Suprapubic skin (tissue), 4 donors: ENCODE data around the gene C2. TPM values are rescaled to one million over a fixed set of nuclear protein-coding genes. Genes with fewer than 3 reads are reported as not detected.

Experiments used
- DNase-seq, 2 donors: peaks; one replicate each; pipeline ENCODE4 v3.0.0-alpha.2; 2019; ENCODE audit warnings: low spot score in 2 of 2
- H3K27ac ChIP-seq: fragments of 200-600 bp; sonication (generic); one replicate; pipeline ENCODE4 v1.5.1; 2019
- H3K27me3 ChIP-seq: fragments of 200-600 bp; sonication (generic); one replicate; pipeline ENCODE4 v1.5.1; 2019
- H3K36me3 ChIP-seq: fragments of 200-600 bp; sonication (generic); one replicate; pipeline ENCODE4 v1.5.1; 2019
- H3K4me1 ChIP-seq: fragments of 200-600 bp; sonication (generic); one replicate; pipeline ENCODE4 v1.5.1; 2019
- H3K4me3 ChIP-seq: fragments of 200-600 bp; sonication (generic); one replicate; pipeline ENCODE4 v1.5.1; 2019; ENCODE audit warnings: mild to moderate bottlenecking
- H3K9me3 ChIP-seq: fragments of 200-600 bp; sonication (generic); one replicate; pipeline ENCODE4 v1.5.1; 2019
- EP300 ChIP-seq: sonication (generic); formaldehyde crosslinking; IDR thresholded peaks from one replicate; pipeline ENCODE4 v1.6.1; 2017; ENCODE audit warnings: antibody characterized with exemption
- POLR2A ChIP-seq, 2 donors: fragments of 450-650 bp; IDR thresholded peaks; one replicate each; pipeline ENCODE4 v1.6.1; 2017; ENCODE audit warnings: antibody characterized with exemption in 2 of 2, mild to moderate bottlenecking in 2 of 2, moderate library complexity in 2 of 2
- POLR2AphosphoS5 ChIP-seq, 3 donors: sonication (generic); formaldehyde crosslinking; IDR thresholded peaks; one replicate each; pipeline ENCODE4 v1.6.1; 2017; ENCODE audit warnings: antibody characterized with exemption in 3 of 3
- WGBS: methylation state at CpG from one replicate; pipeline ENCODE4 v1.1.5; 2018; 5-methylcytosine and 5-hydroxymethylcytosine counted together
- total RNA-seq, 4 donors: library from RNA; depleted of rRNA; stranded (reverse); fragments of >200 nt; gene quantifications; one replicate each; pipeline ENCODE4 v1.1.0, GENCODE V29; 2016
- TF ChIP-seq, protein P1 (sequence below), 2 donors: fragments of 200-600 bp in 1 of 2; fragments of 450-650 bp in 1 of 2; sonication (generic) in 1 of 2; IDR thresholded peaks; one replicate each; pipeline ENCODE4 v1.5.1; 2016 to 2019; ENCODE audit warnings: antibody characterized with exemption in 2 of 2, mild to moderate bottlenecking in 1 of 2, moderate library complexity in 1 of 2

The C2 gene
- total RNA-seq, 4 donors from 2014 or later: 2.6 to 6.4 (median 4.1) TPM

GRCh38 chr6:31948306-31948705 lies 20.8 kb downstream of the C2 start:
- Histone ChIP-seq H3K36me3 (peaks cover 28% of the 10 kb centered on the region), H3K9me3 (no peaks in the 10 kb centered on the region), H3K27me3 (no peaks in the 10 kb centered on the region), H3K4me1 (peaks cover 21% of the 10 kb centered on the region), H3K4me3 (no peak overlapping the region), H3K27ac (no peak overlapping the region)
- no peak for DNase-seq
- WGBS: 75% methylated on average over 5 of the region's 5 CpGs
- no peak for TF ChIP-seq EP300
- no peak for TF ChIP-seq POLR2AphosphoS5 (IDR thresholded peaks at IDR 0.05)
- TF ChIP-seq, protein P1, sequence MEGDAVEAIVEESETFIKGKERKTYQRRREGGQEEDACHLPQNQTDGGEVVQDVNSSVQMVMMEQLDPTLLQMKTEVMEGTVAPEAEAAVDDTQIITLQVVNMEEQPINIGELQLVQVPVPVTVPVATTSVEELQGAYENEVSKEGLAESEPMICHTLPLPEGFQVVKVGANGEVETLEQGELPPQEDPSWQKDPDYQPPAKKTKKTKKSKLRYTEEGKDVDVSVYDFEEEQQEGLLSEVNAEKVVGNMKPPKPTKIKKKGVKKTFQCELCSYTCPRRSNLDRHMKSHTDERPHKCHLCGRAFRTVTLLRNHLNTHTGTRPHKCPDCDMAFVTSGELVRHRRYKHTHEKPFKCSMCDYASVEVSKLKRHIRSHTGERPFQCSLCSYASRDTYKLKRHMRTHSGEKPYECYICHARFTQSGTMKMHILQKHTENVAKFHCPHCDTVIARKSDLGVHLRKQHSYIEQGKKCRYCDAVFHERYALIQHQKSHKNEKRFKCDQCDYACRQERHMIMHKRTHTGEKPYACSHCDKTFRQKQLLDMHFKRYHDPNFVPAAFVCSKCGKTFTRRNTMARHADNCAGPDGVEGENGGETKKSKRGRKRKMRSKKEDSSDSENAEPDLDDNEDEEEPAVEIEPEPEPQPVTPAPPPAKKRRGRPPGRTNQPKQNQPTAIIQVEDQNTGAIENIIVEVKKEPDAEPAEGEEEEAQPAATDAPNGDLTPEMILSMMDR (IDR thresholded peaks at IDR 0.05): no peak
- TF ChIP-seq POLR2A (IDR thresholded peaks at IDR 0.05): no peak

DNA sequence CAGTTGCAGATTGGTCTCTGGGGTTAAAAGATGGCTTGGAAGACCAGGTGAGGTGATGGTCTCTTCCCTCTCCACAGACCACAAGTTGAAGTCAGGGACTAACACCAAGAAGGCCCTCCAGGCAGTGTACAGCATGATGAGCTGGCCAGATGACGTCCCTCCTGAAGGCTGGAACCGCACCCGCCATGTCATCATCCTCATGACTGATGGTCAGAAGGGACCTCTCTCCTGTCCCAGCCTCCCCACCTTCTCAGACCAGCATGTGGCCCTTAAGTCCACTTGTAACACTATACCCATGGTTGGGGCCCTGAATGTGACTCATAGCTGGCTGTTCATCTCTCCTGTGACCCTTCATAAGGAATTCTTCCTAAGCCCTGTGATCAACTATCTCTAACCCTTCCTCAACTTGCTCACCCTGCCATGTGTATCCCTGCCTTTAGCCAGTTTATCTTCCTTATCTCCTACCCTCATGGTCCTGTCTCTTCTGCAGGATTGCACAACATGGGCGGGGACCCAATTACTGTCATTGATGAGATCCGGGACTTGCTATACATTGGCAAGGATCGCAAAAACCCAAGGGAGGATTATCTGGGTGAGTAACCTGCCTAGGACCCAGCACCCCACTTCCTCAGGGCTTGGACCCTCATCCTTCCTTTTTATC lies 21.4 kb downstream of the C2 start:
- Histone ChIP-seq H3K27ac (no peak overlapping the region), H3K4me1 (peaks cover 21% of the 10 kb centered on the region), H3K36me3 (peaks cover 34% of the 10 kb centered on the region), H3K9me3 (no peaks in the 10 kb centered on the region), H3K27me3 (no peaks in the 10 kb centered on the region), H3K4me3 (no peak overlapping the region)
- no peak for TF ChIP-seq EP300
- TF ChIP-seq, protein P1 (IDR thresholded peaks at IDR 0.05): no peak
- no peak for TF ChIP-seq POLR2AphosphoS5 (IDR thresholded peaks at IDR 0.05)
- no peak for TF ChIP-seq POLR2A (IDR thresholded peaks at IDR 0.05)
- DNase-seq: no peak
- WGBS: 69% methylated on average over 6 of the region's 6 CpGs

- Histone ChIP-seq H3K27ac (no peak overlapping the region), H3K4me1 (peaks cover 16% of the 10 kb centered on the region), H3K4me3 (no peak overlapping the region), H3K27me3 (no peaks in the 10 kb centered on the region), H3K9me3 (no peaks in the 10 kb centered on the region), H3K36me3 (peaks cover 45% of the 10 kb centered on the region)
- WGBS: 89% methylated on average over 7 of the region's 7 CpGs
- DNase-seq: no peak
- no peak for TF ChIP-seq EP300
- TF ChIP-seq POLR2A (IDR thresholded peaks at IDR 0.05): no peak
- no peak for TF ChIP-seq POLR2AphosphoS5 (IDR thresholded peaks at IDR 0.05)
- TF ChIP-seq, protein P1 (IDR thresholded peaks at IDR 0.05): no peak
Measured at GRCh38 chr6:31949926-31950548, 22.5 kb downstream of the C2 start.

- peaks cover 65% of the 10 kb centered on the region for H3K36me3 ChIP-seq
- TF ChIP-seq EP300: no peak
- TF ChIP-seq, protein P1 (IDR thresholded peaks at IDR 0.05): peak; percentile 39 to 62
- no peak for TF ChIP-seq POLR2A (IDR thresholded peaks at IDR 0.05)
- DNase-seq: no peak
- no peaks in the 10 kb centered on the region for H3K9me3 ChIP-seq
- H3K27me3 ChIP-seq: no peaks in the 10 kb centered on the region
- no peak overlapping the region for H3K4me3 ChIP-seq
- no peak overlapping the region for H3K27ac ChIP-seq
- 53% methylated on average over 5 of the region's 5 CpGs for WGBS
- H3K4me1 ChIP-seq: no peaks in the 10 kb centered on the region
Measured at GRCh38 chr6:31952140-31952805, 24.8 kb downstream of the C2 start.

- no peak overlapping the region for H3K27ac ChIP-seq
- WGBS: 72% methylated on average over 5 of the region's 5 CpGs
- no peak for TF ChIP-seq EP300
- TF ChIP-seq, protein P1 (IDR thresholded peaks at IDR 0.05): no peak
- no peak for TF ChIP-seq POLR2AphosphoS5 (IDR thresholded peaks at IDR 0.05)
- no peak for TF ChIP-seq POLR2A (IDR thresholded peaks at IDR 0.05)
- H3K27me3 ChIP-seq: no peaks in the 10 kb centered on the region
- peaks cover 65% of the 10 kb centered on the region for H3K36me3 ChIP-seq
- peaks cover 5% of the 10 kb centered on the region for H3K4me1 ChIP-seq
- H3K9me3 ChIP-seq: no peaks in the 10 kb centered on the region
- no peak for DNase-seq
- H3K4me3 ChIP-seq: no peak overlapping the region
Measured at GRCh38 chr6:31952890-31953289, 25.4 kb downstream of the C2 start.
